ENCODE data around the gene PLEKHG4B.

DNA sequence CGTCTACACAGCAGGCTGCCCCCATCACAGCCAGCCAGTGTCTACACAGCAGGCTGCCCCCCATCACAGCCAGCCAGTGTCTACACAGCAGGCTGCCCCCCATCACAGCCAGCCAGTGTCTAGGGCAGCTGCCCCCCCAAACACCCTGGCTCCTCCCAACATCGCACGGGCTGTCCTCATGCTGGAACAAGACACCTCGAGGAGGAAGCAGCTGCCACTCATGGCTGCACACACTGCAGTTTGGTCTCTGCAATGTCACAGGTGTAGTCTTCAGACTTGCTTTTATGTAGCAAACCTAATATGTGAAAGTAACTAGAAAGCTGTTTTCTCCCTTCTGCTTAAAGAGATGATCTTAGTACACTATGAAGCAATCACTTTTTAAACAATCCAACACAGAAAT, 109.0 kb downstream of the PLEKHG4B start:
- TF ChIP-seq, protein P1, sequence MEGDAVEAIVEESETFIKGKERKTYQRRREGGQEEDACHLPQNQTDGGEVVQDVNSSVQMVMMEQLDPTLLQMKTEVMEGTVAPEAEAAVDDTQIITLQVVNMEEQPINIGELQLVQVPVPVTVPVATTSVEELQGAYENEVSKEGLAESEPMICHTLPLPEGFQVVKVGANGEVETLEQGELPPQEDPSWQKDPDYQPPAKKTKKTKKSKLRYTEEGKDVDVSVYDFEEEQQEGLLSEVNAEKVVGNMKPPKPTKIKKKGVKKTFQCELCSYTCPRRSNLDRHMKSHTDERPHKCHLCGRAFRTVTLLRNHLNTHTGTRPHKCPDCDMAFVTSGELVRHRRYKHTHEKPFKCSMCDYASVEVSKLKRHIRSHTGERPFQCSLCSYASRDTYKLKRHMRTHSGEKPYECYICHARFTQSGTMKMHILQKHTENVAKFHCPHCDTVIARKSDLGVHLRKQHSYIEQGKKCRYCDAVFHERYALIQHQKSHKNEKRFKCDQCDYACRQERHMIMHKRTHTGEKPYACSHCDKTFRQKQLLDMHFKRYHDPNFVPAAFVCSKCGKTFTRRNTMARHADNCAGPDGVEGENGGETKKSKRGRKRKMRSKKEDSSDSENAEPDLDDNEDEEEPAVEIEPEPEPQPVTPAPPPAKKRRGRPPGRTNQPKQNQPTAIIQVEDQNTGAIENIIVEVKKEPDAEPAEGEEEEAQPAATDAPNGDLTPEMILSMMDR (IDR thresholded peaks at IDR 0.05): no peak
- TF ChIP-seq POLR2A (IDR thresholded peaks at IDR 0.05): no peak
